HG02885 (cell line): ENCODE results near the gene LYPLA2.
"Not testable (repeated sequence)": the region's sequence is repeated elsewhere in the genome, so short reads cannot be mapped to it uniquely, and the experiment has no call there.

Source experiments
- ATAC-seq: cut with Tn5 transposase; IDR thresholded peaks from one replicate; pipeline ENCODE4 v1.9.1; 2021; ENCODE audit warnings: mild to moderate bottlenecking; ENCODE audit not compliant: unreplicated experiment, poor library complexity

Gene LYPLA2

GRCh38 chr1:23777979-23778814 is 12.7 kb upstream of the LYPLA2 start, which contains the start of gene PITHD1:
Gene PITHD1 (plus strand): TSS chr1:23778418. CDS start chr1:23778516, 98 bp downstream.
- ATAC-seq, result peak; percentile 72

GRCh38 chr1:23779826-23780371 is 11.0 kb upstream of the LYPLA2 start:
- ATAC-seq, result no peak

GRCh38 chr1:23783141-23783540 is 7.8 kb upstream of the LYPLA2 start:
- not testable (repeated sequence) for ATAC-seq

- no peak for ATAC-seq
Measured at GRCh38 chr1:23784846-23785245, 6.1 kb upstream of the LYPLA2 start.

- no peak for ATAC-seq
Measured at GRCh38 chr1:23787701-23788100, 3.2 kb upstream of the LYPLA2 start.

GRCh38 chr1:23788695-23789094 is 2.2 kb upstream of the LYPLA2 start:
- ATAC-seq, result no peak

- no peak for ATAC-seq
Measured at GRCh38 chr1:23791516-23792047, 637 bp downstream of the LYPLA2 start.

GRCh38 chr1:23792151-23792945 is 1.4 kb downstream of the LYPLA2 start:
- ATAC-seq, result no peak

GRCh38 chr1:23793018-23793781 is 2.3 kb downstream of the LYPLA2 start:
- ATAC-seq, result no peak

GRCh38 chr1:23793861-23794731 is 3.2 kb downstream of the LYPLA2 start:
- no peak for ATAC-seq

- ATAC-seq, result not testable (repeated sequence)
Measured at GRCh38 chr1:23794732-23795182, 3.8 kb downstream of the LYPLA2 start.

- no peak for ATAC-seq
Measured at GRCh38 chr1:23795676-23796465, 4.9 kb downstream of the LYPLA2 start.

- no peak for ATAC-seq
Measured at GRCh38 chr1:23796466-23797271, 5.7 kb downstream of the LYPLA2 start.

GRCh38 chr1:23797478-23798448 is 6.8 kb downstream of the LYPLA2 start:
- ATAC-seq, result no peak

GRCh38 chr1:23798662-23799142 is 7.8 kb downstream of the LYPLA2 start:
- no peak for ATAC-seq

- ATAC-seq, result no peak
Measured at GRCh38 chr1:23799255-23799569, 8.3 kb downstream of the LYPLA2 start.
